ENCODE results near the gene ADCY1. TPM values are rescaled to one million over a fixed set of nuclear protein-coding genes. Genes with fewer than 3 reads are reported as not detected.

Gene ADCY1
- total and polyA plus RNA-seq, 2 donors (not counting 1 experiment from before 2014, with no cell fraction given) = 0.23 to 2.5 TPM

- TF ChIP-seq CTCF (conservative IDR thresholded peaks at IDR 0.05 in 1 of 2, IDR thresholded peaks at IDR 0.05 in 1 of 2; ENCODE audit: low read depth in 1 of 2, low read length in 2 of 2) = no peak
- TF ChIP-seq EZH2 (IDR thresholded peaks at IDR 0.05; ENCODE audit: low read length, missing control alignments) = no peak
- Histone ChIP-seq H3K4me1 (ENCODE audit: control insufficient read depth, extremely low read depth, insufficient read depth, low read length) (peaks cover 20% of the 10 kb centered on the region), H3K79me2 (ENCODE audit: control insufficient read depth, insufficient read depth, low read length) (no peaks in the 10 kb centered on the region), H2AFZ (ENCODE audit: low read length) (no peak overlapping the region), H3K27ac (ENCODE audit: insufficient read depth, low read length) (no peak overlapping the region), H3K9ac (ENCODE audit: insufficient read depth, low read length) (no peak overlapping the region), H3K4me3 (replicated peaks in 1 of 4; ENCODE audit: control extremely low read depth in 1 of 4, insufficient read depth in 1 of 4, low read depth in 3 of 4, low read length in 4 of 4) (no peak overlapping the region), H3K4me2 (ENCODE audit: extremely low read depth, insufficient read depth, low read length) (no peak overlapping the region), H3K9me3 (ENCODE audit: control insufficient read depth, insufficient read depth, low read depth, low read length) (no peaks in the 10 kb centered on the region), H3K27me3 (ENCODE audit: control insufficient read depth, insufficient read depth, low read length) (peaks cover 4% of the 10 kb centered on the region), H3K36me3 (ENCODE audit: control insufficient read depth, insufficient read depth, low read length) (no peaks in the 10 kb centered on the region), H4K20me1 (ENCODE audit: control insufficient read depth, extremely low read depth, insufficient read depth, low read length) (no peaks in the 10 kb centered on the region)
- DNase-seq (ENCODE audit: low read depth in 2 of 2) = no peak
Measured at GRCh38 chr7:45710271-45711160, 136.3 kb downstream of the ADCY1 start.

GRCh38 chr7:45711161-45711490 lies 137.0 kb downstream of the ADCY1 start:
- H3K9ac ChIP-seq (ENCODE audit: insufficient read depth, low read length) = no peak overlapping the region
- H3K9me3 ChIP-seq (ENCODE audit: control insufficient read depth, insufficient read depth, low read depth, low read length) = no peaks in the 10 kb centered on the region
- H3K36me3 ChIP-seq (ENCODE audit: control insufficient read depth, insufficient read depth, low read length) = no peaks in the 10 kb centered on the region
- TF ChIP-seq EZH2 (IDR thresholded peaks at IDR 0.05; ENCODE audit: low read length, missing control alignments) = no peak
- no peak for TF ChIP-seq CTCF (conservative IDR thresholded peaks at IDR 0.05 in 1 of 2, IDR thresholded peaks at IDR 0.05 in 1 of 2; ENCODE audit: low read depth in 1 of 2, low read length in 2 of 2)
- peaks cover 4% of the 10 kb centered on the region for H3K27me3 ChIP-seq (ENCODE audit: control insufficient read depth, insufficient read depth, low read length)
- no peak overlapping the region for H2AFZ ChIP-seq (ENCODE audit: low read length)
- no peak overlapping the region for H3K27ac ChIP-seq (ENCODE audit: insufficient read depth, low read length)
- H3K4me2 ChIP-seq (ENCODE audit: extremely low read depth, insufficient read depth, low read length) = no peak overlapping the region
- peaks cover 20% of the 10 kb centered on the region for H3K4me1 ChIP-seq (ENCODE audit: control insufficient read depth, extremely low read depth, insufficient read depth, low read length)
- DNase-seq (ENCODE audit: low read depth in 2 of 2) = no peak
- H3K79me2 ChIP-seq (ENCODE audit: control insufficient read depth, insufficient read depth, low read length) = no peaks in the 10 kb centered on the region
- H4K20me1 ChIP-seq (ENCODE audit: control insufficient read depth, extremely low read depth, insufficient read depth, low read length) = no peaks in the 10 kb centered on the region
- no peak overlapping the region for H3K4me3 ChIP-seq (replicated peaks in 1 of 4; ENCODE audit: control extremely low read depth in 1 of 4, insufficient read depth in 1 of 4, low read depth in 3 of 4, low read length in 4 of 4)

- H3K4me1 ChIP-seq (ENCODE audit: control insufficient read depth, extremely low read depth, insufficient read depth, low read length) = peaks cover 17% of the 10 kb centered on the region
- no peak for DNase-seq (ENCODE audit: low read depth in 2 of 2)
- H3K4me2 ChIP-seq (ENCODE audit: extremely low read depth, insufficient read depth, low read length) = no peak overlapping the region
- no peaks in the 10 kb centered on the region for H3K79me2 ChIP-seq (ENCODE audit: control insufficient read depth, insufficient read depth, low read length)
- no peaks in the 10 kb centered on the region for H4K20me1 ChIP-seq (ENCODE audit: control insufficient read depth, extremely low read depth, insufficient read depth, low read length)
- no peaks in the 10 kb centered on the region for H3K9me3 ChIP-seq (ENCODE audit: control insufficient read depth, insufficient read depth, low read depth, low read length)
- H3K27me3 ChIP-seq (ENCODE audit: control insufficient read depth, insufficient read depth, low read length) = peaks cover 4% of the 10 kb centered on the region
- H3K36me3 ChIP-seq (ENCODE audit: control insufficient read depth, insufficient read depth, low read length) = no peaks in the 10 kb centered on the region
- H2AFZ ChIP-seq (ENCODE audit: low read length) = no peak overlapping the region
- TF ChIP-seq CTCF (conservative IDR thresholded peaks at IDR 0.05 in 1 of 2, IDR thresholded peaks at IDR 0.05 in 1 of 2; ENCODE audit: low read depth in 1 of 2, low read length in 2 of 2) = no peak
- H3K9ac ChIP-seq (ENCODE audit: insufficient read depth, low read length) = no peak overlapping the region
- H3K4me3 ChIP-seq (replicated peaks in 1 of 4; ENCODE audit: control extremely low read depth in 1 of 4, insufficient read depth in 1 of 4, low read depth in 3 of 4, low read length in 4 of 4) = no peak overlapping the region
- no peak overlapping the region for H3K27ac ChIP-seq (ENCODE audit: insufficient read depth, low read length)
Measured at GRCh38 chr7:45712057-45712689, 138.0 kb downstream of the ADCY1 start.
